NCI-H2196 treated with DMSO at 0.1 percent for 48 hours (cell line): ENCODE data around the gene ELF3.
"Not testable (repeated sequence)": the region's sequence is repeated elsewhere in the genome, so short reads cannot be mapped to it uniquely, and the experiment has no call there.

Source experiments
- DNase-seq: peaks from one replicate; lab custom pipeline; 2025; ENCODE audit not compliant: unreplicated experiment; lab: John Stamatoyannopoulos, UW

The ELF3 gene

GRCh38 chr1:202007805-202008489 lies 2.4 kb upstream of the ELF3 start:
- DNase-seq, result peak; percentile 19

GRCh38 chr1:202009326-202010179 lies 834 bp upstream of the ELF3 start:
- peak; percentile 86 for DNase-seq

- no peak for DNase-seq
Observed at GRCh38 chr1:202011994-202012393, 1.6 kb downstream of the ELF3 start.

- DNase-seq, result no peak
Observed at GRCh38 chr1:202012544-202013478, 2.4 kb downstream of the ELF3 start.

GRCh38 chr1:202013603-202014002 lies 3.2 kb downstream of the ELF3 start:
- DNase-seq, result no peak

GRCh38 chr1:202014060-202014459 lies 3.7 kb downstream of the ELF3 start:
- no peak for DNase-seq

- no peak for DNase-seq
Observed at GRCh38 chr1:202014915-202015661, 4.7 kb downstream of the ELF3 start.

GRCh38 chr1:202015662-202015937 lies 5.2 kb downstream of the ELF3 start:
- no peak for DNase-seq

- no peak for DNase-seq
Observed at GRCh38 chr1:202016022-202016810, 5.8 kb downstream of the ELF3 start.

GRCh38 chr1:202016811-202017748 lies 6.7 kb downstream of the ELF3 start:
- DNase-seq, result no peak

- peak; percentile 61 for DNase-seq
Observed at GRCh38 chr1:202017749-202018467, 7.5 kb downstream of the ELF3 start.

- DNase-seq, result peak; percentile 87
Observed at GRCh38 chr1:202018468-202019234, 8.3 kb downstream of the ELF3 start.

GRCh38 chr1:202019235-202019558 lies 8.8 kb downstream of the ELF3 start:
- not testable (repeated sequence) for DNase-seq

- DNase-seq, result peak; percentile 91
Observed at GRCh38 chr1:202023001-202023433, 12.6 kb downstream of the ELF3 start.

GRCh38 chr1:202029171-202029665 lies 18.8 kb downstream of the ELF3 start:
- peak; percentile 83 for DNase-seq

GRCh38 chr1:202029727-202030126 lies 19.3 kb downstream of the ELF3 start:
- DNase-seq, result no peak

- DNase-seq, result no peak
Observed at GRCh38 chr1:202031796-202032195, 21.4 kb downstream of the ELF3 start.
